SU-DHL-6 (cell line): Measurements from ENCODE around the gene KBTBD8.

Source experiments
- EZH2phosphoT487 ChIP-seq: fragments of 200-600 bp; sonication (generic), shearing (Covaris generic); conservative IDR thresholded peaks from 2 replicates; pipeline ENCODE4 v1.6.1; 2018; ENCODE audit warnings: mild to moderate bottlenecking, antibody characterized with exemption, low read length, moderate library complexity, mixed read lengths
- TF ChIP-seq, protein P1 (sequence below): fragments of 200-600 bp; sonication (generic); IDR thresholded peaks from one replicate; pipeline ENCODE4 v1.5.1; 2017; ENCODE audit warnings: antibody characterized with exemption, mild to moderate bottlenecking, low read length, moderate library complexity; ENCODE audit not compliant: insufficient read depth, poor library complexity, severe bottlenecking

DNA sequence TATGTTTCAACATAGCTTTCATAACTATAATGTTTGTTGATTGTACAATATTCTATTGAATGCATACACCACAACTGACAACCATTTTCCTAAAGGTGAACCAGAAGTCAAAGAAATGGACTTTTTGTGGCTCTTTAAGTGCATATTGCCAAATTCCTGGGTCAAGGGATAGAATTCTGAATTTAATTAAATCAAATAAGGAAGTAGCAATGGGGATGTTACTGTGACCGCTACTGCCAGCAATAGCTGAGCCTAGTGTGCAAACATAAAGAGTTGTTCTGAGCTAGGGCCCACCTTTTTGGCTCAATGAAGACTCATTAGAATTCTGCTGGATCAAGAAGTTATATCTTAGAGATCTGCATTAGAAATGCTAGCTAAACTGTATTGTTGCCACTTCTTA lies 17.3 kb upstream of the KBTBD8 start:
- no peak for TF ChIP-seq EZH2phosphoT487
- TF ChIP-seq, protein P1, sequence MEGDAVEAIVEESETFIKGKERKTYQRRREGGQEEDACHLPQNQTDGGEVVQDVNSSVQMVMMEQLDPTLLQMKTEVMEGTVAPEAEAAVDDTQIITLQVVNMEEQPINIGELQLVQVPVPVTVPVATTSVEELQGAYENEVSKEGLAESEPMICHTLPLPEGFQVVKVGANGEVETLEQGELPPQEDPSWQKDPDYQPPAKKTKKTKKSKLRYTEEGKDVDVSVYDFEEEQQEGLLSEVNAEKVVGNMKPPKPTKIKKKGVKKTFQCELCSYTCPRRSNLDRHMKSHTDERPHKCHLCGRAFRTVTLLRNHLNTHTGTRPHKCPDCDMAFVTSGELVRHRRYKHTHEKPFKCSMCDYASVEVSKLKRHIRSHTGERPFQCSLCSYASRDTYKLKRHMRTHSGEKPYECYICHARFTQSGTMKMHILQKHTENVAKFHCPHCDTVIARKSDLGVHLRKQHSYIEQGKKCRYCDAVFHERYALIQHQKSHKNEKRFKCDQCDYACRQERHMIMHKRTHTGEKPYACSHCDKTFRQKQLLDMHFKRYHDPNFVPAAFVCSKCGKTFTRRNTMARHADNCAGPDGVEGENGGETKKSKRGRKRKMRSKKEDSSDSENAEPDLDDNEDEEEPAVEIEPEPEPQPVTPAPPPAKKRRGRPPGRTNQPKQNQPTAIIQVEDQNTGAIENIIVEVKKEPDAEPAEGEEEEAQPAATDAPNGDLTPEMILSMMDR, result no peak
